Common myeloid progenitor, CD34-positive (primary cell): Measurements from ENCODE around the gene TMED6.

ENCODE experiments used
- CTCF ChIA-PET: fragments of 350-600 bp; sonication (Branson Sonifier 250); formaldehyde crosslinking; loops from one replicate; lab custom pipeline; 2021; ENCODE audit warnings: antibody characterized with exemption; lab: Charles Lee
- POLR2A ChIA-PET: fragments of 350-600 bp; sonication (Branson Sonifier 250); formaldehyde crosslinking; loops from one replicate; lab custom pipeline; 2021; ENCODE audit warnings: antibody characterized with exemption; lab: Charles Lee
- DNase-seq, 3 donors: peaks; one replicate each; pipeline versions ENCODE4 v3.0.0 to v3.0.0-alpha.2; 2013
- H3K27ac ChIP-seq, 2 experiments: 1 replicate in 1 of 2; 2 replicates in 1 of 2; pipeline ENCODE4 v1.7.0; 2013; ENCODE audit warnings: inconsistent platforms in 2 of 2, low read length in 2 of 2, mild to moderate bottlenecking in 2 of 2, low read depth in 1 of 2, moderate library complexity in 1 of 2; ENCODE audit not compliant: severe bottlenecking in 2 of 2, insufficient read depth in 1 of 2, poor library complexity in 1 of 2
- H3K27me3 ChIP-seq, 5 experiments: replicated peaks in 2 of 5; 1 replicate in 3 of 5; 2 replicates in 2 of 5; pipeline versions ENCODE4 v1.6.1 to v1.7.0; 2013; ENCODE audit warnings: low read length in 4 of 5, mild to moderate bottlenecking in 2 of 5, moderate library complexity in 2 of 5, inconsistent platforms in 1 of 5; ENCODE audit not compliant: insufficient read depth in 5 of 5, control insufficient read depth in 4 of 5
- H3K36me3 ChIP-seq, 4 experiments: 1 replicate in 2 of 4; 2 replicates in 2 of 4; pipeline versions ENCODE4 v1.6.1 to v1.7.0; 2013; ENCODE audit warnings: low read length in 3 of 4, control low read depth in 1 of 4, mild to moderate bottlenecking in 1 of 4; ENCODE audit not compliant: control insufficient read depth in 4 of 4, insufficient read depth in 4 of 4
- H3K4me1 ChIP-seq, 4 experiments: 1 replicate in 3 of 4; 2 replicates in 1 of 4; pipeline versions ENCODE4 v1.6.1 to v1.7.1; 2013; ENCODE audit warnings: low read length in 3 of 4, mild to moderate bottlenecking in 3 of 4, control low read depth in 1 of 4, inconsistent platforms in 1 of 4, moderate library complexity in 1 of 4; ENCODE audit not compliant: control insufficient read depth in 4 of 4, insufficient read depth in 4 of 4; ENCODE audit errors: control extremely low read depth in 1 of 4
- H3K4me3 ChIP-seq, 7 experiments: 1 replicate in 4 of 7; 2 replicates in 3 of 7; pipeline versions ENCODE4 v1.5.1 to v1.7.0; 2013; ENCODE audit warnings: mild to moderate bottlenecking in 7 of 7, low read length in 6 of 7, moderate library complexity in 6 of 7, inconsistent platforms in 2 of 7, low read depth in 2 of 7, control low read depth in 1 of 7; ENCODE audit not compliant: insufficient read depth in 4 of 7, control insufficient read depth in 1 of 7; ENCODE audit errors: extremely low read depth in 1 of 7
- H3K9me3 ChIP-seq, 5 experiments: 1 replicate in 4 of 5; 2 replicates in 1 of 5; pipeline versions ENCODE4 v1.6.1 to v1.7.1; 2013; ENCODE audit warnings: low read length in 4 of 5, mild to moderate bottlenecking in 2 of 5, inconsistent platforms in 1 of 5, low read depth in 1 of 5, moderate library complexity in 1 of 5; ENCODE audit not compliant: control insufficient read depth in 4 of 5, insufficient read depth in 2 of 5; ENCODE audit errors: control extremely low read depth in 1 of 5
- WGBS: methylation state at CpG from one replicate; pipeline ENCODE4 v1.1.5; 2013; ENCODE audit not compliant: insufficient coverage; 5-methylcytosine and 5-hydroxymethylcytosine counted together

Gene TMED6

DNA sequence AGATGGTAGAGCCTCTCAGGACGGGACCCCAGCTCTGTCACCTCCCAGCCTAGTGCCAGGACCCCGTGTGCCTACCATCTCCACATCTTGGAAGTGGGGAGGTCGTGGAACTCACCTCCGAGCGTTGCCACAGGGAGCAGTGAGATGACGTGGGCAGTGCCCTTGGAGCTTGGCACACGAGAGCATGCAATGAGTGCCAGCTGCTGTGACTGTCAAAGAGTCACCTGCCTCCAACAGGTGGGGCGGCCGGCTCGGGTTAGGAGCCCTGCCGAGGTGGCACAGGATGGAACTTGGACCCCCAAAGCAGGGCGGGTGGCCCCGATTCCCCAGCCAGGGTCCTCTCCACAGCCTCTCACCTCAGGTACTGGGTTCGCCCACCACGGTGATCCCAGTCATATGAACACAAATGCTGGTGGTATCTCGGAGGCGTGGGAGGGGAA, 35.0 kb downstream of the TMED6 start:
- Histone ChIP-seq H3K36me3 (peaks cover 19 to 75% (median 65%) of the 10 kb centered on the region in 4 experiments), H3K4me1 (peaks cover 3 to 7% (median 6%) of the 10 kb centered on the region in 4 experiments), H3K4me3 (no peak overlapping the region), H3K27ac (no peak overlapping the region), H3K27me3 (no peaks in the 10 kb centered on the region), H3K9me3 (no peaks in the 10 kb centered on the region)
- DNase-seq, result no peak
- 97% methylated on average over 17 of the region's 17 CpGs for WGBS
- ChIA-PET POLR2A (no interaction called here), CTCF (interaction anchor here (0.8 to 5.5 kb wide), 2 partner anchors 10 kb away, joined by 3 to 28 read pairs; partner anchors contain the start of gene PDF)

DNA sequence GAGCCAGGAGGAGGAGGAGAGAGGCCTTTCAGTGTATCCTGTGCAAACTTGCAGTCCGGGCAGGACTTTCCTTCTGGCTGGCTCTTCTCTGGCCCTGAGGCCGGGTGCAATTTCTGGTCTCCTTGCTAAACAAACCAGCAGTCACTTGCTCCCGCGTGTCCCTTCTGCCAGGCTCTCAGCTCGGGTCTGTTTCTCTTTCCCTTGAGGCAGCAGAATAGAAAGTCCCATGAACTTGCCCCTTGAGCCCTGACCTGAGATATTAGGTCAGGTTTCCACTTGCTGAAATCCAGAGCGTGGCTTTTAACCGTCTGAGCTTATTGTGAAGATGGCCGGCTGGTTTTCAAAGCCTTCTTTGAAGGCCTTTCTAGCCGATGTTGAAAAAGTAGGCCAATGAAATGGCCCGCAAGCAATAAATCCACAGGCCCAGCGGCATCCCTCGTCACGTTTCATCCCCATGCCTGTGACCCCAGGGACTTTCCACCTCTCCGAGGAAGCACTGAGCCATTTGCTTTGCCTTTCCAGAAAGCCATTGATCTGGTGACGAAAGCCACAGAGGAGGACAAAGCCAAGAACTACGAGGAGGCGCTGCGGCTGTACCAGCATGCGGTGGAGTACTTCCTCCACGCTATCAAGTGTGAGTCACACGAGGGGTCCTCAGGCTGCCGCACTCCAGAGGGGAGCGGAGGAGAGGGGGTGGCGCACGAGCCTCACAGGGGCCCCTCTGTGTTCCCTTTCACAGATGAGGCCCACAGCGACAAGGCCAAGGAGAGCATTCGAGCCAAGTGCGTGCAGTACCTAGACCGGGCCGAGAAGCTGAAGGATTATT, 35.9 kb downstream of the TMED6 start:
- WGBS, result 95% methylated on average over 30 of the region's 30 CpGs
- POLR2A ChIA-PET, result interaction anchor here (0.5 kb wide), 1 partner anchor 145 kb away, joined by 3 read pairs; no protein-coding TSS in a partner anchor

DNA sequence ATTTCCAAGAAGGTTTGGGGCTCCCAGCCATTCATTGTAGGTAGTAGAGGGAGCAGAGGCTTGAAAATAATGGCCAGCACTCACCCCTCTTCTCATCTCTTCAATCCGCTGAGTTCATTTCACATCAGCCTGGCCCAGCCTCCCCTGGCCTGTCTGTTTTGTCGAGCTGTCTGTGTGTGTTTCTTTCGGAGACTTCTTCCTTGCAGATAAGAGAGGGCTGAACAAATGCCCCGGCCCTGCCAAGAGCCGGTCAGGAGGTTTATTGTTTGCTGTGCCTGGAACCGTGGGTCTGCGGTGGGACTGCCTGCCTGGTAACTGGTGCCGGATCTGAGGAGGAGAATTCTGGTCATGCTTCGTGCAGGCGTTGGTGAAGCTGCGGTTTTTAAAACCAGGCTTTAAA, 37.1 kb downstream of the TMED6 start:
- over 99% methylated on average over 11 of the region's 11 CpGs for WGBS
- no peak for DNase-seq
- Histone ChIP-seq H3K27me3 (no peaks in the 10 kb centered on the region), H3K36me3 (peaks cover 14 to 54% (median 45%) of the 10 kb centered on the region in 4 experiments), H3K4me3 (no peak overlapping the region), H3K27ac (no peak overlapping the region), H3K4me1 (peaks cover 3 to 12% (median 8%) of the 10 kb centered on the region in 4 experiments), H3K9me3 (no peaks in the 10 kb centered on the region)
- CTCF ChIA-PET, result interaction anchor here (1.1 to 5.5 kb wide), 2 partner anchors 13 to 26 kb away, joined by 4 to 28 read pairs; partner anchors contain the start of gene PDF
- POLR2A ChIA-PET, result no interaction called here

More for the DNA sequence above, 35.9 kb downstream of the TMED6 start:
- DNase-seq, result peak in 1 of 3 donors; percentile 11
- no peaks in the 10 kb centered on the region for H3K9me3 ChIP-seq
- no peak overlapping the region for H3K27ac ChIP-seq
- CTCF ChIA-PET, result interaction anchor here (0.7 to 5.5 kb wide), 3 partner anchors 11 to 30 kb away, joined by 4 to 28 read pairs (median 4); partner anchors contain the start of gene PDF
- peaks cover 3 to 8% (median 7%) of the 10 kb centered on the region in 4 experiments for H3K4me1 ChIP-seq
- H3K4me3 ChIP-seq, result no peak overlapping the region
- H3K36me3 ChIP-seq, result peaks cover 14 to 66% (median 56%) of the 10 kb centered on the region in 4 experiments
- no peaks in the 10 kb centered on the region for H3K27me3 ChIP-seq

DNA sequence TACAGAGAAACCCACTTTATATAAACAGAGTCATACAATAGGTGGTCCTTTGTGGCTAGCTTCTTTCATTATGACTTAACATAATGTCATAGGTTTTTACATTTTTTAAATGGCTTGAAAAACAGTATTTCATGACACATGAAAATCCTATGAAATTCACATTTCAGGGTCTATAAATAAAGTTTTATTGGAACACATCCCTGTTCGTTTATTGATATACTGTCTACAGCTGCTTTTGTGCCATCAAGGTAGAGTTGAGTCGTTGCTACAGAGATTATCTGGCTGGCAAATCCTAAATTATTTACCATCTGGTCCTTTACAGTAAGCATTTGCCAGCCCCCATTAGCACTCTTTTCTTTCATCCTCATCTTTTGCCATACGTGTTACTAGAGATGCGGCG, 38.1 kb downstream of the TMED6 start:
- Histone ChIP-seq H3K9me3 (no peaks in the 10 kb centered on the region), H3K4me3 (no peak overlapping the region)

DNA sequence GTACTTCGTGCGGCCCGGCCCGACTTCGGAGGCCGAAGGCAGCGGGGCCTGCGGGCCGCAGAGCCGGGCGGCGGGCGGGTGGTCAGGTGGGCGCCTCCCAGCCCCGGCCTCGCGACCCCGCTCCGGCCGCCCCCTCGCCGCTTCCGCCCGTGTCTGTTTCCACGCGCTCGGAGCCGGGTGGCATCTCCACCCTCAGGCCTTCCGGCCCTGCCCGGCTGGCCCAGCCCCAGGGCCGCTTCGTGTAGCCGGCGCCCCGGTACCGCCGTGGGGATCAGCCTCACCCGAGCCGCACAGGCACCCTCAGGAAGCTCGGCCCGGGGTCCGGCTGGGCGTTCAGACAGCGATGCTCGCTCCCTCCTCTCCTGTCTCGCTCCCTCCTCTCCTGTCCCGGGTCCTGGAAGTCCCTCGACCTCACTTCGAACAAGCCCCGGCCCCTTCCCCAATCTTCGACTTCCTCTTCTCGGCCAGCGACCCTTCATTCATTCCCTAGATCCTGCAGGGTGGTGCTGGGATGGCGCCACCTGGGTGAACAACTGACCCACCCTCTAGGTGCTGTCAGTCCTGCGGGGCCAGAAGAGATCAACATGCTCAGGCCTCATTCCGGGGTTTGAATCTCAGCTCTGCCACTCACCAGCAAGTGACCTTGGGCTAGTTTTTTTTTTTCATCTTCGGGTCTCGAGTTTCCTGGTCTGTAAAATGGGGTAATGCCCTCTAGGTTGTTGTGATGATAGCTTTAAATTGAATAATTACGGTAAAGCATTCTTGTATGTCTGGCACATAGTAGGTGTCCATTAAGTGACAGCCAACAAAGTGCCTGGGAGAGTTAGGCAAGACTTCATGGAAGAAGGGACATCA, 39.8 kb downstream of the TMED6 start:
- Histone ChIP-seq H3K27me3 (no peaks in the 10 kb centered on the region), H3K36me3 (peaks cover 6 to 33% (median 25%) of the 10 kb centered on the region in 4 experiments), H3K4me1 (peaks cover 3 to 12% (median 8%) of the 10 kb centered on the region in 4 experiments), H3K4me3 (peak overlapping the region; percentile 75 to 95 (median 79)), H3K9me3 (no peaks in the 10 kb centered on the region), H3K27ac (peak overlapping the region; percentile 61 to 87)
- peak; percentile 29 to 65 (median 50) for DNase-seq
- POLR2A ChIA-PET, result interaction anchor here (0.5 to 1.3 kb wide), 2 partner anchors 18 to 1294 kb away, joined by 3 to 4 read pairs; partner anchors contain the start of gene PDF
- 2% methylated on average over 47 of the region's 59 CpGs for WGBS
- CTCF ChIA-PET, result interaction anchor here (0.7 to 5.5 kb wide), 3 partner anchors 15 to 28 kb away, joined by 4 to 28 read pairs (median 6); partner anchors contain the start of genes COG8, NIP7 and PDF

More for the DNA sequence above, 38.1 kb downstream of the TMED6 start:
- Histone ChIP-seq H3K36me3 (peaks cover 10 to 43% (median 34%) of the 10 kb centered on the region in 4 experiments), H3K27ac (no peak overlapping the region), H3K4me1 (peaks cover 3 to 12% (median 8%) of the 10 kb centered on the region in 4 experiments), H3K27me3 (no peaks in the 10 kb centered on the region)
- WGBS, result 100% methylated on average over 2 of the region's 5 CpGs
- ChIA-PET POLR2A (no interaction called here), CTCF (interaction anchor here (0.6 to 5.5 kb wide), 3 partner anchors 14 to 24 kb away, joined by 3 to 28 read pairs (median 3); partner anchors contain the start of gene PDF)
- no peak for DNase-seq

DNA sequence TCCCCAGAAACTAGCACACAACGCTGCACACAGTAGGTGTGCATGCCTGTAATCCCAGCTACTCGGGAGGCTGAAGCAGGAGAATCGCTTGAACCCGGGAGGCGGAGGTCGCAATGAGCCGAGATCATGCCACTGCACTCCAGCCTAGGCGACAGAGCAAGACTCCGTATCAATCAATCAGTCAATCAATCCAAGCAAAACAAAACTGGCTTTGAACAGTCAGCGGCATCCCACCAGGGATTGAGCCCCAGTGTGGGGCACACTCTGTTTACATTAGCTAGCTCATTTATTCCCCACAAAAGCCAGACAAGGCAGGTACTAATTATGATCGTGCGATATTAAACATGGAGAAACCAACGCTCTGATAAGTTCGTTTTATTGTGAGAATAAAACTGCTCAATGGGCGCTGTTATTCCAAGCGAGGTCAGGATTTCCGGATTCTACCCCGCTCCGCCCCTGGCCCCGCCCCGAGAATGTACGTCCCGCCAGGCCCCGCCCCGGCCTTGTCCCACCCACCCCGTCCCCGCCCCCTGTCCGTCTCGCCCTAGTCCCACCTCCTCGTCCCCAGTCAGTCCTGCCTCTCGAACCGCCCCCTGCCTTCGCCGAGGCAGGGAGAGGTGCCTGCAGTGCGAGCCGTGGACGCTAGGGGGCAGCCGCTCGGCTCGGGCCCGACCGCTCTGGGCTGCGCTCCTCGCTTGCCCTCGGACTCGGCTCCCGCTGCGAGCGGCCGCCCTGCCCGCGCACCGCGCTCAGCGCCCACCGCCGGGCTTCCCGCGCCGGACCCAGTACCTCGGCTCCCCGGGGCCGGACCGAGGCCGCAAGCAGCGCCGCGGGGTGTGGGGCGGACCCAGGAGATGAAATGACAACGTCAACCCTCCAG, 40.7 kb downstream of the TMED6 start, which contains the start of gene VPS4A:
Gene VPS4A (plus strand): TSS at position 698 of the 880 bp plus-strand sequence. CDS start 162 bp downstream, at position 860.
- WGBS, result 8% methylated on average over 56 of the region's 70 CpGs
- no peaks in the 10 kb centered on the region for H3K27me3 ChIP-seq
- peak within 1 kb of the TSS; percentile 61 to 87 for H3K27ac ChIP-seq
- peaks cover 3 to 12% (median 8%) of the 10 kb centered on the region in 4 experiments for H3K4me1 ChIP-seq
- DNase-seq, result peak; percentile 94 to 97 (median 97)
- no peaks in the 10 kb centered on the region for H3K9me3 ChIP-seq
- ChIA-PET POLR2A (no interaction called here), CTCF (interaction anchor here (0.9 to 5.5 kb wide), 3 partner anchors 8 to 861 kb away, joined by 3 to 28 read pairs (median 3); partner anchors contain the start of gene PDF)
- H3K36me3 ChIP-seq, result peaks cover 3 to 25% (median 16%) of the 10 kb centered on the region in 4 experiments
- peak within 1 kb of the TSS; percentile 78 to 95 (median 87) for H3K4me3 ChIP-seq
